Activated T-helper 9 cell treated with anti-CD3 and anti-CD28 coated beads, Interleukin-2, amount 50 U/mL, for 16 hours (primary cell): Measurements from ENCODE around the gene NTMT1.
"Not testable (repeated sequence)": the region's sequence is repeated elsewhere in the genome, so short reads cannot be mapped to it uniquely, and the experiment has no call there.

Experiments
- DNase-seq: peaks from one replicate; pipeline ENCODE4 v3.0.0-alpha.2; 2020; ENCODE audit warnings: low read depth

NTMT1 gene

DNA sequence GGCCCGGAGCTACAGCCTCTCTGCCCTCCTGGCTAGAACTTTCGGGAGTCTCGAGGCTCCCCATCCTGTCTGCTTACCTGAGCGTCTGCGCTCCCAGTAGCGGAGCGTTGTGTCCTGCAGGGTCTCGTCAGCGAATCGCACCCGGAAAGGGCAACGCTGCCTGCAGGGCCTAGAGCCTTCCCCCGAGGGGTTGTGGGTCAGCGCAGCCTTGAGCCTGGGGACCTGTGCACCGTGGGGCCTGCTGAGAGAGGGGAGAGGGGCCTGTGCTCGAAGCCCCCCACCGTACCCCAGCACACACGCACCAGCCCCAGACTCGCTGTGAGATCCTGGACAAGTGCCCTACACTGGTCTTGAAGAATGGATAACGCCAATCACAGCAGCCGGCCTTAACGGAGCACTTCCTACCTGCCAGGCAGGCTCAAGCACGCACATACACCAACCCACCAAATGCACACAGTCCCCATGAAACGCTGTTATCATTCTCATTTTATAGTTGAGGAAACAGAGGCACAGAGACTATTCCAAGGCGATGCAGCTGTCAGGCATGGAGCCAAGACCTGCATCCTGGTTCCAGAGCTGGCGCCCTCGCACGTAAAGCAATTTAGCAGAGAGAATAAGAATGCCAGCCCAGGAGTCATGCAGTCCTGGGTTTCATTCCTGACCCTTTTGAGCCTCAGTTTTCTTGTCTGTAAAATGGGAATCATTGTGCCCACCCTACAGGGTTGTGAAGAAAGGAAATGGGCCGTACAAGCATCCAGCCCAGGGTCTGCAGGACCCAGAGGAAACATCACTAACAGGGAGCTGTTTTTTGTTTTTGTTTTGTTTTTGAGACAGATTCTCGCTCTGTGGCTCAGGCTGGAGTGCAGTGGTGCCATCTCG lies 10.3 kb upstream of the NTMT1 start:
- no peak for DNase-seq

DNA sequence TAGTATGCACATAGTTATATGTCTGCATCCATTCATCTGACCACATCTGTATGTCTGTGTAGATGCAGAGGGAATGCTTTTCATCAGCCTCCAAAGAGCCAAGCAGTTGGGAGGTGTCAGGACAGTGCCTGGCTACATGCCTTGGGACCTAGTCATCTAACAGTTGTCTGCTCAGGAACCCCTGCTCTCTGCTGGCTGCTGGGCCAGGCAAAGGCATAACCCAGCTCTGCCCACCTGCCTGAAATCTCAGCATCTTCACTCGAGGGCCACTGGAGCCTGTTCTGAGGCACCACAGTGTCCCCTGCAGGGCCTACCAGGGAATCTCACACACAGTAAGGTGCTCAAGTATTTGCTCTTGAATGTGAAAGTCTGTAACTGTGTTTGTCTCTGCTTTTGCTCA lies 8.8 kb upstream of the NTMT1 start:
- no peak for DNase-seq

DNA sequence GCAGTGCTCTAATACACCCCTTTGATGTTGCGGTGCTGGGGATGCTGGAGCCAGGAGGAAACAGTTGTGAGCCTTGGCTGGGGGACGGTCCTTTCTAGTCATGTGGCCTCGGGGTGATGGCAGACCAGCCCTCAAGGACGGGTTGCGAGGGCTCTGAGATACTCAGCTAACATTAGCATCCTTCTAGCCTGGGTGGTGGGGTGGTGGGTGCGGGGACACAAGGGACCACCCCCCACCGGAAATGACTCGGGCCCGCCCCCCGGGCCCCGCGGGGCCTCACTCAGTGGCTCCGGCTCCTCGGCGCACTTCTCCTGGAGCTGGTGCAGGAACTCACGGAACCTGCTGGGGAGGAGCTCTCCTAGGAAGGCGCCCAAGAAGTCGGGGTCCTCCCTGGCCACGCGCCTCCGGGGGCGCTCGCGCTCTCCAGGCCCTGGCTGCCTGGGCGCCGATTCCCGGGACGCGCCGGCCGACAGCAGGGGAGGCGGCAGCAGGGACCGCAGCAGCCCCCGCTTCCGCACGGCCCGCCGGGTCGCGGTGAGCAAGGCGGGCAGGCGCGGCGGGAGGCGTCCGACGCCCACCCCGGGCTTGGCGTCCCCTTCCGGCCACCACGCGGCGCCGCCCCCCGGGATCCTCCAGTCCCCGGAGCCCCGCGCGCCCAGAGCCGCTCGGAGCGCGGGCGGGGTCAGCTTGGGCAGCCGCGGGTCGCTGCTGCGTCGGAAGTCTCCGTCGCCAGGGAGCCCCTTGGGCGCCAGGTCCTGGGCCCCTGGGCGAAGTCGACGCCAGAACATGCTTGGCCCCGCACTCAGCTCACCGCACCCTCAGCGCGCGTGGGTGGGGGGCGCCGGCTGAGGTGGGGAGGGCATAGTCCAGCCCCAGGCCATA lies 5.9 kb upstream of the NTMT1 start:
- no peak for DNase-seq

DNA sequence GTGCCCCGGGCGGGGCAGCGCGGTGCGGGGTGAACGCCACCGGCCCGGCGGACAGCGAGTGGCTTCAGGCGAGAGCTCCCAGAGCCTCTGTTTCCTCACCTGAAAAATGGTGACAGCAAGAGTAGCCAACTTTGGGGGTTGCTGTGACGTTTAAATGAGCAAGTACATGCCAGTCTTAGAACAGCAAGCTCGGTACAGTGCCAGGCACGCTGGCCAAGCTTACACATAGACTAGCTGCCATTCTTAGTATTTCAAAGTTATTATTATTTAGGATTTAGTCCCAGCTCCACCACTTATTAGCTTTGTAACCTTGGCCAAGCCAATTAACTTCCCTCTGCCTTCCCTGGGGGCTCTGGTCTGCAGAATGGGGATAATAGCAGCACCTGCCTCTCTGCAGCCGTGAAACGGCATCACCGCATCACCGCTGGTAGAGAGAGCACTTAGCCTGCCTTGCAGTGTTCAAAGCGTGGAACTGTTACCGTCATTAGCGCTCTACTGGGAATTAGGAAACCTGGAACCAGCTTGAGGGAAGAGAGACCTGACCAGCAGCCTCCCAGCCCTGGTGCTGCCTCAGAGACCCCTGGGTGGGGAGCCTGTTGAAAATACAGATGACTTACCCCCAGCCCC lies 5.2 kb upstream of the NTMT1 start, which contains the start of gene C9orf50:
TSS of gene C9orf50 (minus strand) at position 433 of the 627 bp plus-strand sequence. CDS start 527 bp downstream, outside the sequence.
- no peak for DNase-seq

DNA sequence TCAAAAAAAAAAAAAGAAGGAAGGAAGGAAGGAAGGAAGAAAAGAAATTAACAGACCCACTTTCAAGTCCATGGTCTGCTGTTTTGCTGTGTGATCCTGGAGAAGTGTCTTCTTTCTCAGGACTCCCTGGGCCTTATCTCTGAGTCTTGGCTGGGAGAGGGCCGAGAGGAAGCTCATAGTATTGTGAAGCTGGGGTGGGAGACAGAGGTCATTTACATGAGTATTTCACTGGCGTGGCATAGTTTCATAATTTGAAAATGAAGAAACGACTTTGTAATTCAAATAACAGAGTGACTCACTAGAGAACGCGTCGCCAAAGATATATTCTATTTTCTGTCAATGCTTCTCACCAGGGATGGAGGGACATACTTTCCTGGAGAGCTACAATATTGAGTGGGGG lies 2.6 kb upstream of the NTMT1 start:
- no peak for DNase-seq

DNA sequence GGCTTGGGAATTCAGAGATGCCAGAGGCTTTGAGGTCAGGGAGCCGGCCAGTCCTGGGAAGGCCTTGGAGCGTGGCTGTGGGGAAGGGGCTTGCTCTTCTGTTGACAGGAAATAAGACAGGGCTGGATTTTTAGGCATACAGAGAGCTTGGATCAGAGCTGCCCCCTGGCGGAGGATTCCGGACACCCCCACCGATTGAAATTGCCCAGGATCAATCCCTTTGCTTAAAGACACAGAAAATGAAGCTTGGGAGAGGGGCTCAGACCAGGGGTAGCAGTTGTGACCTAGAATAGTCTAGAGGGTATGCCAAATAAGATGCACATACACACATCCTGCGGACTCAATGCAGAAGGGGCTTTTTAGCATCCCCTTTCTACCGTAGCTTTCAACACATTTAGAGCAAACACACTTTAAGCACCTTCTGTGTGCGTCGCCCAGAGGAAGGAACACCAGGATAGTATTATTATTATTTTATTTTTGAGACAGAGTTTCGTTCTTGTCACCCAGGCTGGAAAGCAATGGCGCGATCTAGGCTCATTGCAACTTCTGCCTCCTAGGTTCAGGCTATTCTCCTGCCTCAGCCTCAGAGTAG lies 1.7 kb upstream of the NTMT1 start:
- peak; percentile 57 for DNase-seq

DNA sequence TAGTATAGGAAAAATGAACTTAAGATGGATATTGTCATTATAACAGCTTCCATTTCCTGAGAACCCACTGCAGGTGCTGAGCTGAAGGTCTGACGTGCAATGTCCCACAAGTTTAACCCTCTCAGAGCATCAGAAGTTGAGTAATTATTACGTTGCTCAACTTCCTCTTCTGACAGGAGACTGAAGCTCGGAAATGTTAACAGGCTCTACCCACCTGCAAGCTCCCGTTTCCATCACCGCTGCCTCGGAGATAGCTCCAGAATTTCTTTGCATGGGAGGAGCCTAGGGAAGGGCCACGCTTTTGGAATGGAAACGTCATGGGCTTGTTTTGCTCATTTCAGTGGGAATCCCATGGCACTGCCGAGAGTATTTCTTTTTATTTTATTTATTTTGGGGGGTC lies 1.0 kb upstream of the NTMT1 start:
- no peak for DNase-seq

DNA sequence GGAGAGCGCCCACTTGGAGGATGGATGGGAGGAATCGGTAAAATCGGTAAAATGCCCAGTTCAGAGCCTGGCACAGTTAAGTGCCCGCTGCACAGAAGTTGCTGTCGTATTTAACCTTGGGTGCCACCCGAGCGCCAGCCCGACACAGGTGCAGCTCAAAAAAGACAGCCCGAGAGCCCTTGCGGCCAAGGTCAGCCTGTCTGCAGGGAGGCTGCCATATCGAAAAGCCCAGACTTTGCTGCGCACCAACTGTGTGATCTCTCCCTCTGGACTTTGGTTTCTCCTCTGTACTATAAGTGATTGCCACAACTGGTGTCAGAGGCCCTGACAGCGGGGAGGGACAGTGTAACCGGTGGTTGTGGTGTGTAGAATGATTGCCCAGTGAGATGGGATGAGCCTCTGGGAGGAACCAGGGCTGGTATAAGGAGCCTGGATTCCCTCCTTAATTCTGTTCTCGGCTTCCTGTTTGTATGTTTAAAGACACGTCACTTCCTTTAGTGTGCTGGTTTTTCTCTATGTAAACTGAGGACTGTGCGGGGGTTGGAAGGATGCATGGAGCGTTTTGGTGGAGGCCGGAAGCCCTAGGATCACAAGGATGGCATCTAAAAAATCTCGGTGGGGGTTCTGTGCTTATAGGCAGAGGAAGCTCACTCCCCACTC lies 792 bp downstream of the NTMT1 start:
- DNase-seq = no peak

DNA sequence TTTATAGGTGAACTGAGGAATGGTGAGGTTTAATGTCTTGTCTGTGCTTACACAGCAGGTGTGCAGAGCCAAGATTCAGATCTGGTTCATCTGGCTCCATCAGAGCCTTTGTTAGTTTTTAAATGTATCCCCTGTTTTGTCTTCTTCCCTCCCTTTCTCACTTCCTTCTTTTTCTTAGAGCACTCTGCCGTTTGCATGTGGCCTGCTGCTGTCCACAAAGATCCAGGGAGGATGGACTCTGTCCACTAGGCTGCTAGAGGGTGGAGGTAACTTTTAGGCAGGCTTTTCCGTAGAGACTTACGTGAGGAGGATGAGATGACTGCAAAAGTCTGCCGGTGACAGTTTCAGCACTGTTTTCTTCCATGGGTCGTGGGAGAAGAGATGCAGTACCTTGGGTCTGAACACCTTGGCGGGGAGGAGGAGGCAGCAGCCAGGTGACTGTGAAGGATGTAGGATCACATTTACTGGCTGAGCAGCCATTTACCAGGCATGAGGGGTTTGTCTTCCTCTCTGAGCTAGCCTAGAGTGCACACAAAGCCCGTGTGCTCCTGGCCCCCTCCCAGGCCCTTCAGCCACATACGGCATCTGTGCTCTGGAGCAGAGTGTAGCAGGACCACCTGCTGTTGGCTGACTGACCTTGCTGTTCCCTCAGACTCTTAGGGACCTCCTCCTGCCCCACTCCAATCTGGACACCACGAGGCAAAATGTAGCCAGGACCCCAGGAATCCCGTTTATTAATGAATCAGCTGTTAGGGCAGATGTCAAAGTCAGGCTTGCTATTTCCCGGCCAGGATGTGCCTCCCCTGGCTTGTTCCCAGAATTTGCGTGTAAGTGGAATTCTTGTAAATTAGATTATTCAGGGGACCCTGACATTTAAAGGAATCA lies 1.8 kb downstream of the NTMT1 start:
- no peak for DNase-seq

DNA sequence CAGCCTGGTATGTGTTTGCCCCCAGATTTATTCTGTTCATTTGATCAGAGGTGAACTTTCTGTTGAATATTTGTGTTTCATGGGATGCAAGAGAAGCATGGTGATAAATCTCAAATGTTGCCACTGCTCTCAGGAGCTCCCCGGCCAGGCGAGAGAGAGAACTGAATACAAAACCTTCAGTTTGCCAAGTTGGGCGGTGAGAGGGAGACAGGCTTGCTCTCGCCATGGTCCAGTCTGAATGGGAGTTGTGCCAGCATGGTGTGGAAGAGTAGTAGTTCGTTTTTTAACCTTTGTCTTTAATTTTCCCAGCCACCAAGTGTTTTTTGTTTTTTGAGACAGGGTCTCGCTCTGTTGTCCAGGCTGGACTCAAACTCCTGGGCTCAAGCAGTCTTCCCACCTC lies 2.7 kb downstream of the NTMT1 start:
- DNase-seq = no peak

DNA sequence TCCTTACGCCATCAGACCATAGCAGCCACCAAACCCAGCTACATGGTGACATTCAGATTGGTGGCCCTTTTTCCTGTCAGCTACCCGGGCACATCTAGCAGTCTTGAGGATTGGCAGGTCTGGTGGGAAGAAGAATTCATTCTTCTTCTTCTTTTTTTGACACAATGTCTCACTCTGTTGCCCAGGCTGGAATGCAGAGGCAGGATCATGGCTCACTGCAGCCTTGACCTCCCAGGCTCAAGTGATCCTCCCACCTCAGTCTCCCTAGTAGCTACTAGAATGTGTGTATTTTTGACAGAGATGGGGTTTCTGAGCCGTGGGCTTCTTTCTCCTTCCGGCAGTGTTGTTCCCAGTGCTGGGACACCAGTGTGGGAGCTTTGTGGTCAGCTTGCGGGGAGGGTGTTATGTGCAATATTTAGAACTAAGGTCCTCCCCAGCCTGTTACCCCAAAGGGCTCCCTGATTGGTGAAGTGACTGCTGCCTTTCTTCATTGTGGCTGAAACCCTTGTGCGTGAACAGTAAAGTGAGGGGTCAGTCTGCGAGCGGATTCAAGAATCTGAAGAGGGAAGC lies 3.4 kb downstream of the NTMT1 start:
- DNase-seq = no peak

DNA sequence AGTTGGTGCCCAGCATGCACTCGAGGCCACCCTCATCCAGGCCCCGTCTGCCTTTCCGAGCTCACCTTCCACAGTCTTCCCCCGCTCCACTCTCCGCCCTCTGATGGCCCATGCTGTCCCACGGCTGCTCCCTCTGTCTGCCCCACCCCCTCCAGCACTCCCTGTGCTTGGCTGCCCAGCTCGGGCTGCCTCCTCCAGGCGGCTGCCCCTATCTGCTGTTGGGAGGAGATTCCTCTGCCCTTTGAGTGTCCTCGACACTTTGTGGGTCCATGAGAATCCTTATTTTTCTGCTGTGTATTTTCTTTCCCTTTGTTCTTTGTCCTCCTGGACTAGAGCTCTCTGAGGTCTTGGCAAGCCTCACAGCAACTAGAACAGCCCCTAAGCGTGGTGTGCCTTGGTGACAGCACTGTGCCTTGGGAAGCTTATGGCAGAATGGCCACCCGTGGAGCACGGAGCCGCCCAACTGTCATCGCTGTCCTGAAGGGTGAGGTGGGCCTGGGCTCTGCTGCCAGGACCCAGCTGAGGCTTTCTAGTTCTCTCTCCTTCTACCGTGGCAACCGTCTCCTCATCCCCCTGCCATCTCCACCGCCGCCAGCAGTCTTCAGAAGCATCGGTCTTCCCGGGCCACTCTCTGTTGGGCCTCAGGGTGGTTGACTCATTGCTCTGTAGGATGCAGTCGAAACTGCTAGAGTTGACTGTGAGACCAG lies 5.2 kb downstream of the NTMT1 start:
- DNase-seq = no peak

DNA sequence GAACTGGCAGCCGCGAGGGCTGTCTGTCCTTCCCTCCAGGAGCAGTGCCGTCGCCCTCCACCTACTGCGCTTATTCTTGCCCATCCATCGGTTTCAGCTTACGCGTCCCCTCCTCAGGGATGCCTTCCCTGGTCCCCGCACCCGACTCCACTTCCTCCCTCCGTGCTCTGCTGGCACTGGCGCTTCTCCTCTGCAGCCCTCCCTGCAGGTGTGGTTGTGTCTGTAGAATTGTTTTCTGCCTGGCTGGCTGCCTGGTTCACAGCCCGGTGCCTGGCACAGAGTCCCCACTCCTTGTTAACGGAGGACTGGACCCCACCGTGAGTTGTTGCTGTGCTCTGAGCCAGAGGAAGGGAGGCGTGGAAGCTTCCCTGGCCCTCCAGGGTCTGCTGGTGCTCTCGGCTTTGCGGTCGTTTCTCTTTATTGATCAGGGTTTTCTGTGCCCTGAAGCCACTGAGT lies 5.7 kb downstream of the NTMT1 start:
- DNase-seq = no peak

DNA sequence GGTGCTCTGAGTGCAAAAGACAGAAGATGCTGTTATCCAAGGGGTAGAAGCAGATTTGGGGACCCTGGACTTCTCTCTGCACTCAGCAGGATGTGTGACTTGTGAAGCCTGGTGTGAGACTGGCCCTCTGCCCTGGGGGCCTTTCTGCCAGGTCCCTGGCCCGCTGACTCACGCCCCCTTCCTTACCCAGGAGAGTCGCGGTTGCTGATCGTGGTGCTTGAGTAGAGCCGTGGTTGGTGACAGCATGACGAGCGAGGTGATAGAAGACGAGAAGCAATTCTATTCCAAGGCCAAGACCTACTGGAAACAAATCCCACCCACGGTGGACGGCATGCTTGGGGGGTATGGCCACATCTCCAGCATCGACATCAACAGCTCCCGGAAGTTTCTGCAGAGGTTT lies 6.5 kb downstream of the NTMT1 start:
- DNase-seq = no peak

DNA sequence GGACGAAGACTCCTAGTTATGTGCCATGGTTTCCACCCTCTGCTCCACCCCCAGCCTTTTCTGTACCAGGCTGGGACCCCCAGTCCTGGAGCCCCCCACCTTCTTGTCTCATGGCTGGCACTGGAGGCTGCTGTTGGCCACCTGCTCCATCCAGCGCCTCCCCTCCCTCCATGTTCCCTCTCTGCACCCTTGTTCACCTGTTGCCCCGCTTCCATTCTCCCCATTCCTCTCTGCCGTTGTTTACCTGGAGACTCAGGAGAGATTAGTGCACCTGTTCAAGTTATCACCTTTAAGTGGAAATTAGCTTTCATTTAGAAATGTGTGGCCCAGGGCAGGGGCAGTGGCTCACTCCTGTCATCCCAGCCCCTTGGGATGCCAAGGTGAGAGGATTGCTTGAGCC lies 7.2 kb downstream of the NTMT1 start:
- DNase-seq = no peak

DNA sequence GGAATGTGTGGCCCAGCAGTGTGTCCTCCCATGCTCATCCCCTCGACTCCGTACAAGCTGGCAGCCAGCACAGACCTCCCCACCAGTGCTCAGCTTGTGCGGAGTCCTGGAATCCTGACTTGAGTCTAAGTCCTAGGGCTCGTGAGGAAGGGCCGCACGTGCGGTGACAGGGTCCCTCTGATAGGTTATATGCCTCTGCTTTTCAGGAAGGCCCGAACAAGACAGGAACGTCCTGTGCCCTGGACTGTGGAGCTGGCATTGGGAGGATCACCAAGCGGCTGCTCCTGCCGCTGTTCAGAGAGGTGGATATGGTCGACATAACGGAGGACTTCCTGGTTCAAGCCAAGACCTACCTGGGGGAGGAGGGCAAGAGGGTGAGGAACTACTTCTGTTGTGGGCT lies 7.9 kb downstream of the NTMT1 start:
- no peak for DNase-seq

DNA sequence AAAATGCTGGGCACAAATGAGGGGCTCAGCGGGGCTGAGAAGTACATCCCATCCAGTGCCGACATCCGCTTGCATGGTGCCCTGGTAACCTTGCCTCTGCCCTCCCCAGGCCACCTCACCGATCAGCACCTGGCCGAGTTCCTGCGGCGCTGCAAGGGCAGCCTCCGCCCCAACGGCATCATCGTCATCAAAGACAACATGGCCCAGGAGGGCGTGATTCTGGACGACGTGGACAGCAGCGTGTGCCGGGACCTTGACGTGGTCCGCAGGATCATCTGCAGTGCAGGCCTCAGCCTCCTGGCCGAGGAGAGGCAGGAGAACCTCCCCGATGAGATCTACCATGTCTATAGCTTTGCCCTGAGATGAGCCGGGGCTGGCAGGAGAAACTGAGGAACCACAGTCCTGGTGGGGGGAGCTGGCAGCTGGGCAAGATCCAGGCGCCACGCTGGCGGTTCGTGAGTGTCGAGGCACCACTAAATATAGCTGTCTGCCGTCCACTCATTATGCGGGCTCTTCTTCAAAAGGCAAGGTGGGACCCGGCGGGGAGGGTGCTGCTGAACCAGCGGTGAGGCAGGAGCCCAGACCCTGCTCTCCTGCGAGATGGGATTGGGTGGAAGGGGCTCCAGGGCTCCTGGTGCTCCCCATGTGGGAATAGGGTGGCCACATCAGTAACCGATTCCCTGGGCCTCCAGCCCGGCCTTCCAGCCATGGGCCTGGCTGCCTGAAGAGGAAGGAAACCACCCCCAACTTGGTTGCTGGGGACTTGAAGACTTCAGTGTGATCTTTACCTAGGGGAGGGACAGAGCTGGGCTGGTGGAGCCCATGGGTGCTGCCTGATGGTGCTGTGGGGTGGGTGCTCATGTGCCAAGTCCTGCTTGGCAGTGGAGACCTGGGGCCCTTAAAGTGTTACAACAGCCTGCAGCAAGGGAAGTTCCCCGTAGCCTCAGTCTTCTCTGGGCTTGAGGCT lies 9.4 kb downstream of the NTMT1 start:
- DNase-seq = no peak

DNA sequence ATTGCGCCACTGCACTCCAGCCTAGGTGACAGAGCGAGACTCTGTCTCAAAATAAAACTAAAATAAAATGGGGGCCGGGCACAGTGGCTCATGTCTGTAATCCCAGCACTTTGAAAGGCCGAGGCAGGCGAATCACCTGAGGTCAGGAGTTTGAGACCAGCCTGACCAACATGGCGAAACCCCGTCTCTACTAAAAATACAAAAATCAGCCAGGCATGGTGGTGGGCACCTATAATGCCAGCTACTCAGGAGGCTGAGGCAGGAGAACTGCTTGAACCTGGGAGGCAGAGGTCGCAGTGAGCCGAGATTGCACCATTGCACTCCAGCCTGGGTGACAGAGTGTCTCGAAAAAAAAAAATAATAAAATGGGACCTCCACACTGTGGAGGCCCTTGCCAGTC lies 10.4 kb downstream of the NTMT1 start:
- DNase-seq = not testable (repeated sequence)
